GM19240 (cell line): ENCODE results near the gene GLI3.

Experiments
- DNase-seq: peaks from one replicate; pipeline ENCODE4 v3.0.0; 2011; ENCODE audit warnings: low spot score; ENCODE audit not compliant: insufficient read length

Gene GLI3

GRCh38 chr7:42039921-42040320, 197.1 kb downstream of the GLI3 start:
- no peak for DNase-seq

GRCh38 chr7:42035210-42035609, 201.8 kb downstream of the GLI3 start:
- no peak for DNase-seq

GRCh38 chr7:42033480-42033879, 203.5 kb downstream of the GLI3 start:
- DNase-seq, result no peak

- DNase-seq, result no peak
These were observed 207.6 kb downstream of the GLI3 start for GRCh38 chr7:42029405-42029804.

GRCh38 chr7:42027521-42027920, 209.5 kb downstream of the GLI3 start:
- DNase-seq, result no peak

GRCh38 chr7:42026622-42027197, 210.3 kb downstream of the GLI3 start:
- DNase-seq, result no peak

- DNase-seq, result no peak
These were observed 211.2 kb downstream of the GLI3 start for GRCh38 chr7:42025635-42026375.

GRCh38 chr7:42024537-42024936, 212.5 kb downstream of the GLI3 start:
- no peak for DNase-seq

- no peak for DNase-seq
These were observed 213.7 kb downstream of the GLI3 start for GRCh38 chr7:42023262-42023661.

- no peak for DNase-seq
These were observed 214.2 kb downstream of the GLI3 start for GRCh38 chr7:42022791-42023190.

- no peak for DNase-seq
These were observed 215.0 kb downstream of the GLI3 start for GRCh38 chr7:42022056-42022455.

- DNase-seq, result no peak
These were observed 215.4 kb downstream of the GLI3 start for GRCh38 chr7:42021631-42022030.

- DNase-seq, result no peak
These were observed 216.9 kb downstream of the GLI3 start for GRCh38 chr7:42020061-42020460.

GRCh38 chr7:42017349-42017986, 219.5 kb downstream of the GLI3 start:
- no peak for DNase-seq

GRCh38 chr7:42016517-42016916, 220.5 kb downstream of the GLI3 start:
- no peak for DNase-seq

GRCh38 chr7:42014625-42015618, 222.1 kb downstream of the GLI3 start:
- no peak for DNase-seq

- no peak for DNase-seq
These were observed 224.1 kb downstream of the GLI3 start for GRCh38 chr7:42012786-42013360.

GRCh38 chr7:42012313-42012712, 224.7 kb downstream of the GLI3 start:
- no peak for DNase-seq

- no peak for DNase-seq
These were observed 225.2 kb downstream of the GLI3 start for GRCh38 chr7:42011846-42012245.

GRCh38 chr7:42010751-42011150, 226.3 kb downstream of the GLI3 start:
- no peak for DNase-seq
